ENCODE results near the gene ODF2L. TPM values are rescaled to one million over a fixed set of nuclear protein-coding genes. Genes with fewer than 3 reads are reported as not detected.

ODF2L gene
- total RNA-seq, 1 donor from 2014 or later, result 54.3 TPM

DNA sequence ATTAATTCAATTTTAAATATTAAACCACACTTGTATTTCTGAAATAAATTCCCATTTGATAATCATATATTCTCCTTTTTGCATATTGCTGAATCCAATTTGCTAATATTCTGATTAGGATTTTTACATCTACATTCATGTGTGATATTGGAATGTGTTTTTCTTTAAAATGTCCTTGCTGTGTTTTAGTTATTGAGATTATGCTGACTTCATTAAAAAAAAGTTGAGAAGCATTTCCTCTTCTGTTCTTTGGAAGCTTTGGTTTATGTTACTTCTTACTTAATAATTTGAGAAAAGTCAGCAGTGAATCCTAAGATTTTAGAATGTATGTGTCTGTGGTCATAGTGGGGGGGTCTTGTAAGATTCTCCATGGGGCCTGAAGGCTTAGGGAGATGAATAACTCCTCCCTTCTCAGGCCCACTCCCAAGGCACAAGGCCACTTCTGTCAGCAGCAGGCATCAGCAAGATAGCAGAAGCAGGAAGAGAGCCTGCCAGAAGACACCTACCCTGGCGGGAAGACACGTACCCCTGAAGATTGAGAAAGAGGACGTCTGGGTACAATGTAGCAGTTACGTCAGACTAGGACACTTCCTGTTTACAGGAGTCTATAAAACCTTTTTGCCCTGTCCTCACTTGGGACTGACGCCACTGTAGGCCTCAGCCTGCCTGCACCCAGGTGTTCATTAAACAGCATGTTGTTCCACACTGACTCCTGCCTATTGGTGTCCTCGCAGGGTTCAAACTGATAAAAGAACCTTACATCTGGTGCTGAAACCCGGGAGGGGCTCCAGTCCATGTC is 56.9 kb downstream of the ODF2L start:
- TF ChIP-seq, protein P1, sequence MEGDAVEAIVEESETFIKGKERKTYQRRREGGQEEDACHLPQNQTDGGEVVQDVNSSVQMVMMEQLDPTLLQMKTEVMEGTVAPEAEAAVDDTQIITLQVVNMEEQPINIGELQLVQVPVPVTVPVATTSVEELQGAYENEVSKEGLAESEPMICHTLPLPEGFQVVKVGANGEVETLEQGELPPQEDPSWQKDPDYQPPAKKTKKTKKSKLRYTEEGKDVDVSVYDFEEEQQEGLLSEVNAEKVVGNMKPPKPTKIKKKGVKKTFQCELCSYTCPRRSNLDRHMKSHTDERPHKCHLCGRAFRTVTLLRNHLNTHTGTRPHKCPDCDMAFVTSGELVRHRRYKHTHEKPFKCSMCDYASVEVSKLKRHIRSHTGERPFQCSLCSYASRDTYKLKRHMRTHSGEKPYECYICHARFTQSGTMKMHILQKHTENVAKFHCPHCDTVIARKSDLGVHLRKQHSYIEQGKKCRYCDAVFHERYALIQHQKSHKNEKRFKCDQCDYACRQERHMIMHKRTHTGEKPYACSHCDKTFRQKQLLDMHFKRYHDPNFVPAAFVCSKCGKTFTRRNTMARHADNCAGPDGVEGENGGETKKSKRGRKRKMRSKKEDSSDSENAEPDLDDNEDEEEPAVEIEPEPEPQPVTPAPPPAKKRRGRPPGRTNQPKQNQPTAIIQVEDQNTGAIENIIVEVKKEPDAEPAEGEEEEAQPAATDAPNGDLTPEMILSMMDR (conservative IDR thresholded peaks at IDR 0.05), result no peak
- Mint-ChIP-seq H3K9me3 (peaks cover 14% of the 10 kb centered on the region), H3K4me3 (no peak overlapping the region), H3K27ac (no peak overlapping the region), H3K36me3 (no peaks in the 10 kb centered on the region), H3K27me3 (no peaks in the 10 kb centered on the region), H3K4me1 (ENCODE audit: unreplicated experiment) (no peaks in the 10 kb centered on the region)
- no peak for DNase-seq (ENCODE audit: extremely low spot score, unreplicated experiment)

DNA sequence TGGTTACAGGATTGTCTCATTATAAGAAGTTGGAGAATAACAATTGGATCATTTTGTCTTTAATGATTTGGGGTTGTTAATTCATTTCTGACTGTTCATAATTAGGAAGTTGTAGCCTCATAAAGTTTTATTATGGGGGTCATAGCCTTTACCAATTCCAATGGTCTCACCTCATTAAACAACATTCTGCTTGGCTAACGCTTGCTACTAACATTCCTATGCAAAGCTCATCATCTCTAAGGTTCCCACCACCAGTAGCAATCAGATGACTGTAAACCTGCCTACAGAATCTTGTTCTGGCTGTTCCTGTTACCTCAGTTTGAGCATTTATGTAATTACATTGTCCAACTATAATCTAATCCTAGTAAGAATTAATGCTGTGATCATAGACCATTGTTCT is 60.2 kb downstream of the ODF2L start:
- TF ChIP-seq, protein P1 (conservative IDR thresholded peaks at IDR 0.05), result no peak
- Mint-ChIP-seq H3K36me3 (no peaks in the 10 kb centered on the region), H3K4me1 (ENCODE audit: unreplicated experiment) (no peaks in the 10 kb centered on the region), H3K27me3 (no peaks in the 10 kb centered on the region), H3K27ac (no peak overlapping the region), H3K4me3 (no peak overlapping the region), H3K9me3 (peaks cover 2% of the 10 kb centered on the region)
- no peak for DNase-seq (ENCODE audit: extremely low spot score, unreplicated experiment)

- TF ChIP-seq, protein P1 (conservative IDR thresholded peaks at IDR 0.05), result no peak
- Mint-ChIP-seq H3K4me1 (ENCODE audit: unreplicated experiment) (no peaks in the 10 kb centered on the region), H3K27ac (no peak overlapping the region), H3K27me3 (no peaks in the 10 kb centered on the region), H3K36me3 (no peaks in the 10 kb centered on the region), H3K4me3 (no peak overlapping the region), H3K9me3 (no peaks in the 10 kb centered on the region)
- DNase-seq (ENCODE audit: extremely low spot score, unreplicated experiment), result no peak
These were observed 70.9 kb downstream of the ODF2L start for GRCh38 chr1:86325264-86325663.

DNA sequence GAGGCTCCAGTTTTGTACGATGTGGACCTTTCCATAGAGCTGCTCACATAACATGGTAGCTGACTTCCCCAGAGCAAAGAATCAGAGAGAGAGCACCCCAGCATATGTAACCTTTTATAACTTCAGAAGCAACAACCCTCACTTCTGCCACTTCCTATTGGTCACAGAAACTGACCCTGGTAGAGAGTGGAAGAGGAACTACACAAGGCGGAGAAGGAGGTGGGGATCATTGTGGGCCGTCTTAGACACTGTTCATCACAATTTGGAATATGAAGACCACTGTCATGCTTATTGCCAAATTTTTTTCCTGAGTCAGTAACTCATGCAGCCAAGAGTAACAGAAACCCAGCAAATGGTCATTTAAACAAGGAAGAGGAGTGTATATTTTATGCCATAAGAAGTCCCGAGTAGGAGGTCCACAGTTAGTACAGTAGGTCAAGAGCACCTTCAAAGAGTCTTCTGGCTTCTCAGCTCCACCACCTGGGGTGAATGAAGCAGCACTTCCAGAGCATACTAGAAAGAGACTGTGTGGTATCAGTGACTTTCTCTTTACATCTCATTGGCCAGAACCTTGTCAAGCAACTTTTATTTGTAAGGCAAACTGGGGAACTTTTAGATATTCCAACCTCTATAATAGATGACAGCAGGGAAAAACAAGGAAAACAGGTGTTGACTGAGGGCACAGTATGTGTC is 71.8 kb downstream of the ODF2L start:
- TF ChIP-seq, protein P1 (conservative IDR thresholded peaks at IDR 0.05), result no peak
- no peaks in the 10 kb centered on the region for H3K9me3 Mint-ChIP-seq
- no peaks in the 10 kb centered on the region for H3K27me3 Mint-ChIP-seq
- no peak overlapping the region for H3K4me3 Mint-ChIP-seq
- DNase-seq (ENCODE audit: extremely low spot score, unreplicated experiment), result no peak
- no peaks in the 10 kb centered on the region for H3K4me1 Mint-ChIP-seq (ENCODE audit: unreplicated experiment)
- H3K36me3 Mint-ChIP-seq, result no peaks in the 10 kb centered on the region
- no peak overlapping the region for H3K27ac Mint-ChIP-seq

- H3K4me1 Mint-ChIP-seq (ENCODE audit: unreplicated experiment), result no peaks in the 10 kb centered on the region
- H3K4me3 Mint-ChIP-seq, result no peak overlapping the region
- H3K27me3 Mint-ChIP-seq, result no peaks in the 10 kb centered on the region
- H3K36me3 Mint-ChIP-seq, result no peaks in the 10 kb centered on the region
- no peak overlapping the region for H3K27ac Mint-ChIP-seq
- no peaks in the 10 kb centered on the region for H3K9me3 Mint-ChIP-seq
- TF ChIP-seq, protein P1 (conservative IDR thresholded peaks at IDR 0.05), result no peak
- no peak for DNase-seq (ENCODE audit: extremely low spot score, unreplicated experiment)
These were observed 73.9 kb downstream of the ODF2L start for GRCh38 chr1:86322241-86322640.
